GM12878 (cell line): ENCODE measurements around the gene ZNF710. TPM values are rescaled to one million over a fixed set of nuclear protein-coding genes. Genes with fewer than 3 reads are reported as not detected.

ENCODE experiments used
- ATAC-seq: fragments of 200-7000 bp; cut with Tn5 transposase; 3 replicates; pipeline ENCODE4 v1.9.1; 2020; ENCODE audit warnings: mild to moderate bottlenecking, moderate library complexity
- BruUV-seq: library from RNA; stranded (reverse); fragments of 400-500 nt; replicated peaks from 2 replicates; lab custom pipeline; 2021; lab: Mats Ljungman, UMichigan
- CTCF ChIA-PET: fragments of 300-600 bp; sonication (Branson Sonifier 250); formaldehyde crosslinking; extraction: SDS; loops from one replicate; lab custom pipeline; 2021; ENCODE audit warnings: inconsistent platforms; lab: Yijun Ruan, JAX
- POLR2A ChIA-PET: fragments of 350-600 bp; formaldehyde crosslinking; extraction: SDS; loops from one replicate; lab custom pipeline; 2021; ENCODE audit warnings: inconsistent platforms; lab: Charles Lee
- RAD21 ChIA-PET: fragments of 300-600 bp; sonication (Branson Sonifier 250); formaldehyde crosslinking; loops from one replicate; lab custom pipeline; 2023; ENCODE audit warnings: antibody characterized with exemption; ENCODE audit not compliant: unreplicated experiment; lab: Charles Lee
- SMC1A ChIA-PET: fragments of 300-600 bp; sonication (Branson Sonifier 250); formaldehyde crosslinking; loops from one replicate; lab custom pipeline; 2023; ENCODE audit not compliant: unreplicated experiment, uncharacterized antibody; lab: Charles Lee
- DNase-seq: peaks from one replicate; pipeline ENCODE4 v3.0.0-alpha.2; 2011; ENCODE audit warnings: low read depth, low spot score
- FAIRE-seq: peaks from 3 replicates; lab custom pipeline; 2011; peaks lifted over from hg19 to GRCh38; lab: Jason Lieb, UNC
- H2AFZ ChIP-seq: 2 replicates; pipeline ENCODE4 v1.6.0; 2011; ENCODE audit warnings: low read depth, low read length, control low read depth; ENCODE audit not compliant: control insufficient read depth
- H3K27ac ChIP-seq: 2 replicates; pipeline ENCODE4 v1.5.1; 2011; ENCODE audit warnings: control low read depth; ENCODE audit not compliant: control insufficient read depth, insufficient read depth
- H3K27me3 ChIP-seq, 2 experiments: replicated peaks in 1 of 2; 2 replicates each; pipeline versions ENCODE4 v1.6.0 to v1.6.1; 2011; ENCODE audit warnings: low read length in 1 of 2; ENCODE audit not compliant: control insufficient read depth in 2 of 2, insufficient read depth in 2 of 2
- H3K36me3 ChIP-seq, 2 experiments: 2 replicates each; pipeline ENCODE4 v1.5.1; 2011; ENCODE audit warnings: low read length in 1 of 2; ENCODE audit not compliant: control insufficient read depth in 2 of 2, insufficient read depth in 2 of 2
- H3K4me1 ChIP-seq: 2 replicates; pipeline ENCODE4 v1.6.1; 2011; ENCODE audit warnings: mild to moderate bottlenecking, low read length, moderate library complexity, mixed read lengths; ENCODE audit not compliant: control insufficient read depth, insufficient read depth
- H3K4me2 ChIP-seq: 2 replicates; pipeline ENCODE4 v1.6.0; 2011; ENCODE audit warnings: control low read depth; ENCODE audit not compliant: control insufficient read depth, insufficient read depth
- H3K4me3 ChIP-seq: fragments of 200-600 bp; sonication (generic); 2 replicates; pipeline ENCODE4 v1.5.1; 2016
- H3K79me2 ChIP-seq: 2 replicates; pipeline ENCODE4 v1.6.0; 2011; ENCODE audit warnings: low read length; ENCODE audit not compliant: control insufficient read depth, insufficient read depth
- H3K9ac ChIP-seq: 2 replicates; pipeline ENCODE4 v1.8.0; 2011; ENCODE audit warnings: low read length, control low read depth, mixed read lengths; ENCODE audit not compliant: control insufficient read depth, insufficient read depth
- H3K9me3 ChIP-seq: replicated peaks from 3 replicates; pipeline ENCODE4 v1.5.1; 2011; ENCODE audit warnings: mild to moderate bottlenecking, low read length; ENCODE audit not compliant: control insufficient read depth, insufficient read depth
- H4K20me1 ChIP-seq: 2 replicates; pipeline ENCODE4 v1.6.0; 2011; ENCODE audit not compliant: control insufficient read depth, insufficient read depth
- BACH1 ChIP-seq: fragments of 450-650 bp; IDR thresholded peaks from 2 replicates; pipeline ENCODE4 v1.6.1; 2017; ENCODE audit warnings: mild to moderate bottlenecking, borderline replicate concordance
- CBX5 ChIP-seq: sonication (generic); IDR thresholded peaks from 2 replicates; pipeline ENCODE4 v1.6.1; 2016; ENCODE audit warnings: low read depth, moderate library complexity, mild to moderate bottlenecking, inconsistent platforms
- CHD4 ChIP-seq: fragments of 200-600 bp; sonication (generic); IDR thresholded peaks from 2 replicates; pipeline ENCODE4 v1.6.1; 2016; ENCODE audit warnings: mild to moderate bottlenecking
- EGR1 ChIP-seq, 2 experiments: IDR thresholded peaks; 1 replicate in 1 of 2; 2 replicates in 1 of 2; pipeline ENCODE4 v1.6.1; 2011 to 2012; ENCODE audit warnings: low read depth in 2 of 2, low read length in 2 of 2, borderline replicate concordance in 1 of 2, mild to moderate bottlenecking in 1 of 2, moderate library complexity in 1 of 2
- ETV6 ChIP-seq, 2 experiments: fragments of 450-650 bp in 1 of 2; IDR thresholded peaks in 1 of 2; conservative IDR thresholded peaks in 1 of 2; 2 replicates each; pipeline ENCODE4 v1.6.1; 2014; ENCODE audit warnings: antibody characterized with exemption in 1 of 2, borderline replicate concordance in 1 of 2, low read depth in 1 of 2, mild to moderate bottlenecking in 1 of 2, moderate library complexity in 1 of 2
- FOS ChIP-seq: IDR thresholded peaks from 3 replicates; pipeline ENCODE4 v1.6.1; 2011; ENCODE audit warnings: borderline replicate concordance; ENCODE audit not compliant: insufficient read length; ENCODE audit errors: extremely low read depth
- GABPA ChIP-seq: IDR thresholded peaks from 2 replicates; pipeline ENCODE4 v1.6.1; 2014; ENCODE audit warnings: antibody characterized with exemption, low read depth, mild to moderate bottlenecking, inconsistent platforms
- KAT2A ChIP-seq: conservative IDR thresholded peaks from 2 replicates; pipeline ENCODE4 v1.6.1; 2011; ENCODE audit warnings: low read depth, low read length; ENCODE audit not compliant: control insufficient read depth
- MEF2A ChIP-seq: IDR thresholded peaks from 2 replicates; pipeline ENCODE4 v1.6.1; 2011; ENCODE audit warnings: low read depth, mild to moderate bottlenecking, low read length, moderate library complexity; ENCODE audit not compliant: insufficient read depth
- MXI1 ChIP-seq: fragments of 150-350 bp; IDR thresholded peaks from 2 replicates; pipeline ENCODE4 v1.6.1; 2011; ENCODE audit warnings: low read depth, mild to moderate bottlenecking, inconsistent platforms, low read length, improper control_type of control experiment
- PAX8 ChIP-seq: fragments of 450-650 bp; IDR thresholded peaks from 2 replicates; pipeline ENCODE4 v1.6.1; 2017; ENCODE audit warnings: mild to moderate bottlenecking, moderate library complexity
- PML ChIP-seq: IDR thresholded peaks from 2 replicates; pipeline ENCODE4 v1.6.1; 2012; ENCODE audit warnings: low read length, inconsistent platforms
- RB1 ChIP-seq: fragments of 450-650 bp; formaldehyde crosslinking; IDR thresholded peaks from 2 replicates; pipeline ENCODE4 v1.6.1; 2017; ENCODE audit warnings: mild to moderate bottlenecking, borderline replicate concordance
- SRF ChIP-seq, 2 experiments: IDR thresholded peaks; 2 replicates each; pipeline ENCODE4 v1.6.1; 2011; ENCODE audit warnings: low read depth in 2 of 2, low read length in 2 of 2, mild to moderate bottlenecking in 1 of 2, moderate library complexity in 1 of 2
- STAT3 ChIP-seq: IDR thresholded peaks from 2 replicates; pipeline ENCODE4 v1.6.1; 2011; ENCODE audit warnings: low read depth, low read length, improper control_type of control experiment
- TCF3 ChIP-seq: IDR thresholded peaks from 2 replicates; pipeline ENCODE4 v1.6.1; 2012; ENCODE audit warnings: low read depth, mild to moderate bottlenecking, low read length, borderline replicate concordance; ENCODE audit not compliant: insufficient read depth
- WRNIP1 ChIP-seq: IDR thresholded peaks from 2 replicates; pipeline ENCODE4 v1.6.1; 2011; ENCODE audit warnings: low read depth, low read length, improper control_type of control experiment, borderline replicate concordance
- YY1 ChIP-seq: IDR thresholded peaks from 2 replicates; pipeline ENCODE4 v1.6.1; 2011; ENCODE audit warnings: low read depth, mild to moderate bottlenecking, low read length
- ZNF217 ChIP-seq: fragments of 450-650 bp; IDR thresholded peaks from 2 replicates; pipeline ENCODE4 v1.6.1; 2017; ENCODE audit warnings: antibody characterized with exemption, mild to moderate bottlenecking
- ZNF622 ChIP-seq: fragments of 450-650 bp; IDR thresholded peaks from 2 replicates; pipeline ENCODE4 v1.6.1; 2017; ENCODE audit warnings: mild to moderate bottlenecking, inconsistent platforms
- WGBS: methylation state at CpG from one replicate; pipeline ENCODE4 v1.1.6; 2016; ENCODE audit warnings: low lambda C conversion rate; ENCODE audit not compliant: insufficient replicate concordance, insufficient coverage; ENCODE audit errors: missing lambda C conversion rate; 5-methylcytosine and 5-hydroxymethylcytosine counted together
- in situ Hi-C: fragments of 300-500 bp; cut with MboI; formaldehyde crosslinking; loops from 9 replicates; pipeline ENCODE4 v1.14.3; 2018; ENCODE audit warnings: mixed read lengths
- intact Hi-C: fragments of 100-400 bp; cut with micrococcal nuclease; formaldehyde crosslinking; loops from one replicate; pipeline ENCODE4 v1.14.2; 2022; ENCODE audit not compliant: unreplicated experiment
- polyA plus RNA-seq, 11 experiments: library from polyadenylated mRNA; depleted of rRNA in 4 of 11; unstranded in 6 of 11; stranded (reverse) in 5 of 11; fragments of >200 nt; fragmentation: Nextera tagmentation in 4 of 11; fragmentation: Illumina TruSeq in 1 of 11; extraction: Ambion mirVana in 4 of 11; extraction: Trizol in 1 of 11; gene quantifications; 1 replicate in 1 of 11; 2 replicates in 10 of 11; pipeline versions ENCODE4 v1.2.1 to v1.2.3, GENCODE V29; 2011 to 2016; ENCODE audit warnings: inconsistent platforms in 2 of 11, missing spikeins in 2 of 11, low read depth in 1 of 11
- total RNA-seq, 4 experiments: library from RNA; depleted of rRNA in 3 of 4; stranded (reverse); fragments of >200 nt in 3 of 4; fragmentation: Illumina TruSeq in 1 of 4; extraction: Trizol in 1 of 4; gene quantifications; 2 replicates each; pipeline versions ENCODE4 v1.2.1 to v1.2.3, GENCODE V29; 2013 to 2021

ZNF710 gene
- total and polyA plus RNA-seq, 10 of the 15 experiments (the other 5 are each of a cell fraction or from before 2014, with no cell fraction given): 1.4 to 43.5 (median 9.8) TPM

GRCh38 chr15:89963301-89964231, 37.6 kb upstream of the ZNF710 start:
- no TSS peak for BruUV-seq
- no peak for TF ChIP-seq GABPA
- no peak for TF ChIP-seq STAT3
- TF ChIP-seq TCF3: no peak
- TF ChIP-seq ZNF217: no peak
- TF ChIP-seq PAX8: no peak
- TF ChIP-seq ZNF622: no peak
- TF ChIP-seq KAT2A: no peak
- no peak for TF ChIP-seq CBX5
- no peak for TF ChIP-seq FOS
- no peak for TF ChIP-seq BACH1
- no peak for TF ChIP-seq SRF (IDR thresholded peaks at IDR 0.05; ENCODE audit: low read depth in 2 of 2, low read length in 2 of 2)
- no peak for TF ChIP-seq YY1
- TF ChIP-seq EGR1 (IDR thresholded peaks at IDR 0.05; ENCODE audit: borderline replicate concordance in 1 of 2, low read depth in 2 of 2, low read length in 2 of 2): no peak
- no peak for TF ChIP-seq CHD4
- no peak for TF ChIP-seq ETV6 (conservative IDR thresholded peaks at IDR 0.05 in 1 of 2, IDR thresholded peaks at IDR 0.05 in 1 of 2; ENCODE audit: borderline replicate concordance in 1 of 2, low read depth in 1 of 2)
- no peak for TF ChIP-seq MXI1
- no peak for TF ChIP-seq PML
- TF ChIP-seq RB1: no peak
- no peak for TF ChIP-seq MEF2A
- no peak for TF ChIP-seq WRNIP1
- Histone ChIP-seq H3K9ac (no peak overlapping the region), H4K20me1 (no peaks in the 10 kb centered on the region), H3K36me3 (no peaks in the 10 kb centered on the region), H3K4me3 (no peak overlapping the region), H3K9me3 (no peaks in the 10 kb centered on the region), H3K4me2 (no peak overlapping the region), H3K79me2 (no peaks in the 10 kb centered on the region), H3K4me1 (no peaks in the 10 kb centered on the region), H3K27me3 (no peaks in the 10 kb centered on the region; a peak in 1 of 4 replicates), H3K27ac (no peak overlapping the region), H2AFZ (no peak overlapping the region)
- intact Hi-C loops (no loop called here), in situ Hi-C loops (no loop called here)
- RAD21 ChIA-PET: no interaction called here
- WGBS: 70% methylated on average over 11 of the region's 11 CpGs
- POLR2A ChIA-PET: no interaction called here
- no peak for FAIRE-seq
- no peak for ATAC-seq
- SMC1A ChIA-PET: no interaction called here
- DNase-seq: no peak
- CTCF ChIA-PET: interaction anchor here (0.6 kb wide), 1 partner anchor 26 kb away, joined by 3 read pairs; no protein-coding TSS in a partner anchor
